PC-9 (cell line): Measurements from ENCODE around the gene DLK1. TPM values are rescaled to one million over a fixed set of nuclear protein-coding genes. Genes with fewer than 3 reads are reported as not detected.

Experiments used
- BruUV-seq: library from RNA; stranded (reverse); fragments of 400-500 nt; replicated peaks from 2 replicates; lab custom pipeline; 2021; lab: Mats Ljungman, UMichigan
- CTCF ChIA-PET: fragments of 300-600 bp; sonication (Branson Sonifier 250); formaldehyde crosslinking; loops from one replicate; lab custom pipeline; 2022; ENCODE audit warnings: antibody characterized with exemption; lab: Charles Lee
- POLR2A ChIA-PET: fragments of 300-600 bp; sonication (Branson Sonifier 250); formaldehyde crosslinking; loops from one replicate; lab custom pipeline; 2022; ENCODE audit warnings: antibody characterized with exemption; ENCODE audit not compliant: unreplicated experiment; lab: Charles Lee
- DNase-seq, 2 experiments: peaks; one replicate each; pipeline versions ENCODE4 v3.0.0 to v3.0.0-alpha.2; 2015 to 2022; ENCODE audit warnings: mixed read lengths in 1 of 2
- H2AFZ ChIP-seq: fragments of 200-600 bp; sonication (generic); 2 replicates; pipeline ENCODE4 v1.8.1; 2017; ENCODE audit warnings: antibody characterized with exemption
- H3F3A ChIP-seq: fragments of 200-600 bp; sonication (generic); 2 replicates; pipeline ENCODE4 v1.8.1; 2017; ENCODE audit warnings: antibody characterized with exemption, mild to moderate bottlenecking, low read depth; ENCODE audit not compliant: insufficient read depth
- H3K27ac ChIP-seq: fragments of 200-600 bp; sonication (generic); 2 replicates; pipeline ENCODE4 v1.6.1; 2016; ENCODE audit warnings: mixed run types
- H3K27me3 ChIP-seq: fragments of 200-600 bp; sonication (generic); 2 replicates; pipeline ENCODE4 v1.6.1; 2016; ENCODE audit warnings: low read depth, mixed run types; ENCODE audit not compliant: insufficient read depth
- H3K36me3 ChIP-seq: fragments of 200-600 bp; sonication (generic); 2 replicates; pipeline ENCODE4 v1.6.1; 2016; ENCODE audit warnings: low read depth, mixed run types
- H3K4me1 ChIP-seq: fragments of 200-600 bp; sonication (generic); replicated peaks from 2 replicates; pipeline ENCODE4 v1.6.1; 2016; ENCODE audit warnings: mixed run types; ENCODE audit not compliant: insufficient read depth
- H3K4me2 ChIP-seq: fragments of 200-600 bp; sonication (generic); 2 replicates; pipeline ENCODE4 v1.6.1; 2017; ENCODE audit warnings: mixed run types
- H3K4me3 ChIP-seq: fragments of 200-600 bp; sonication (generic); 2 replicates; pipeline ENCODE4 v1.6.1; 2016; ENCODE audit warnings: mixed run types
- H3K79me2 ChIP-seq: fragments of 200-600 bp; sonication (generic); 2 replicates; pipeline ENCODE4 v1.6.1; 2017; ENCODE audit warnings: low read depth, mixed run types
- H3K9me2 ChIP-seq: fragments of 200-600 bp; sonication (generic); 2 replicates; pipeline ENCODE4 v1.8.1; 2017; ENCODE audit warnings: mild to moderate bottlenecking; ENCODE audit not compliant: insufficient read depth
- H3K9me3 ChIP-seq: fragments of 200-600 bp; sonication (generic); 2 replicates; pipeline ENCODE4 v1.8.1; 2016; ENCODE audit warnings: low read depth; ENCODE audit not compliant: insufficient read depth
- H4K20me1 ChIP-seq: fragments of 200-600 bp; sonication (generic); 2 replicates; pipeline ENCODE4 v1.8.1; 2017; ENCODE audit not compliant: insufficient read depth
- EZH2 ChIP-seq: fragments of 200-600 bp; sonication (generic); IDR thresholded peaks from 2 replicates; pipeline ENCODE4 v1.8.0; 2017; ENCODE audit warnings: antibody characterized with exemption, low read depth
- intact Hi-C: fragments of 100-400 bp; cut with micrococcal nuclease; formaldehyde crosslinking; loops from one replicate; pipeline ENCODE4 v1.10.0; 2022; ENCODE audit not compliant: unreplicated experiment
- total RNA-seq: library from RNA; stranded (reverse); gene quantifications from 2 replicates; pipeline ENCODE4 v1.2.3, GENCODE V29; 2021
- TF ChIP-seq, protein P1 (sequence below): fragments of 200-600 bp; sonication (generic); conservative IDR thresholded peaks from 2 replicates; pipeline ENCODE4 v1.6.1; 2017; ENCODE audit warnings: mixed run types, antibody characterized with exemption, mild to moderate bottlenecking, moderate library complexity

DLK1 gene
- total RNA-seq, 1 experiment from 2014 or later = not detected

DNA sequence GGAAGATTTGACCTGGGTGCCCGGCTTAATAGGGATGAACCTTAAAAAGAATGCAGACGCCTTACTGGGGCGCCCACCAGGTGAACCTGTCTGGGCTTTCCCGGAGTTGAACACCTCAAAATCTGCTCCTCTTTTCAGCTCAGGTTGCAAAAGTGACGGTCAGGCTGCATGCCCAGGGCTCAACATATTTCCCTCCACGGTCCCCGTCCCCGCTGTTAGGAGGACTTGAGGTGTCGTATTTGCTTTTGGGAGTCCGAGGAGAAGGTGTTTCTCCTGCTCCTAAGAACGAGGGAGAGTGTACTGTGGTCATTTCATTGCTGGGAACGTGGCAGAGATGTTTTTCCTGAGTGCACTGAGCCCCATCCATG lies 1.2 kb downstream of the DLK1 start:
- Histone ChIP-seq H3K27me3 (peaks cover 45% of the 10 kb centered on the region), H3K4me1 (no peaks in the 10 kb centered on the region), H3K9me2 (no peaks in the 10 kb centered on the region), H3K9me3 (no peaks in the 10 kb centered on the region), H2AFZ (no peak overlapping the region), H3K4me3 (no peak overlapping the region), H3K27ac (no peak overlapping the region), H3K4me2 (no peak overlapping the region), H3K79me2 (no peaks in the 10 kb centered on the region), H4K20me1 (no peaks in the 10 kb centered on the region), H3K36me3 (no peaks in the 10 kb centered on the region), H3F3A (no peaks in the 10 kb centered on the region)
- ChIA-PET CTCF (no interaction called here), POLR2A (no interaction called here)
- TF ChIP-seq EZH2 = no peak
- TF ChIP-seq, protein P1, sequence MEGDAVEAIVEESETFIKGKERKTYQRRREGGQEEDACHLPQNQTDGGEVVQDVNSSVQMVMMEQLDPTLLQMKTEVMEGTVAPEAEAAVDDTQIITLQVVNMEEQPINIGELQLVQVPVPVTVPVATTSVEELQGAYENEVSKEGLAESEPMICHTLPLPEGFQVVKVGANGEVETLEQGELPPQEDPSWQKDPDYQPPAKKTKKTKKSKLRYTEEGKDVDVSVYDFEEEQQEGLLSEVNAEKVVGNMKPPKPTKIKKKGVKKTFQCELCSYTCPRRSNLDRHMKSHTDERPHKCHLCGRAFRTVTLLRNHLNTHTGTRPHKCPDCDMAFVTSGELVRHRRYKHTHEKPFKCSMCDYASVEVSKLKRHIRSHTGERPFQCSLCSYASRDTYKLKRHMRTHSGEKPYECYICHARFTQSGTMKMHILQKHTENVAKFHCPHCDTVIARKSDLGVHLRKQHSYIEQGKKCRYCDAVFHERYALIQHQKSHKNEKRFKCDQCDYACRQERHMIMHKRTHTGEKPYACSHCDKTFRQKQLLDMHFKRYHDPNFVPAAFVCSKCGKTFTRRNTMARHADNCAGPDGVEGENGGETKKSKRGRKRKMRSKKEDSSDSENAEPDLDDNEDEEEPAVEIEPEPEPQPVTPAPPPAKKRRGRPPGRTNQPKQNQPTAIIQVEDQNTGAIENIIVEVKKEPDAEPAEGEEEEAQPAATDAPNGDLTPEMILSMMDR = no peak
- no TSS peak for BruUV-seq
- DNase-seq = no peak
- intact Hi-C loops = no loop called here

DNA sequence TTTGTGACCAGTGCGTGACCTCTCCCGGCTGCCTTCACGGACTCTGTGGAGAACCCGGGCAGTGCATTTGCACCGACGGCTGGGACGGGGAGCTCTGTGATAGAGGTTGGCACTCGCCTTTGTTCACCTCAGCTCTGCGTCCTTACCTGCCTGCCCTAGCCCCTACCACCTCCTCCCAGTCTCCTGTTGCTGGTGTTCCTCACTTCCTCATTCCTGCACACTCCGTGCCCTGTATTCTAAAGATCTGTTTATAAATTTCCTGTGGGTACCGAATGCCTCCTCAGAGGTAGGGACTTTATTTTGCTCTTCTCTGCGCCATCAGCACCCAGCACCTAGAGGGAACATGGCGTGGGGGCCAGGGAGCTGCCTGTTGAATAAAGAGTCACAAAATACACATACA lies 2.3 kb downstream of the DLK1 start:
- Histone ChIP-seq H3K9me3 (no peaks in the 10 kb centered on the region), H3K36me3 (no peaks in the 10 kb centered on the region), H3K79me2 (no peaks in the 10 kb centered on the region), H3F3A (no peaks in the 10 kb centered on the region), H3K9me2 (no peaks in the 10 kb centered on the region), H3K4me3 (no peak overlapping the region), H3K4me1 (no peaks in the 10 kb centered on the region), H4K20me1 (no peaks in the 10 kb centered on the region), H3K4me2 (no peak overlapping the region), H3K27me3 (peaks cover 42% of the 10 kb centered on the region), H3K27ac (no peak overlapping the region), H2AFZ (no peak overlapping the region)
- no TSS peak for BruUV-seq
- intact Hi-C loops = no loop called here
- no peak for TF ChIP-seq EZH2
- TF ChIP-seq, protein P1 = no peak
- CTCF ChIA-PET = no interaction called here
- POLR2A ChIA-PET = no interaction called here
- DNase-seq = no peak

DNA sequence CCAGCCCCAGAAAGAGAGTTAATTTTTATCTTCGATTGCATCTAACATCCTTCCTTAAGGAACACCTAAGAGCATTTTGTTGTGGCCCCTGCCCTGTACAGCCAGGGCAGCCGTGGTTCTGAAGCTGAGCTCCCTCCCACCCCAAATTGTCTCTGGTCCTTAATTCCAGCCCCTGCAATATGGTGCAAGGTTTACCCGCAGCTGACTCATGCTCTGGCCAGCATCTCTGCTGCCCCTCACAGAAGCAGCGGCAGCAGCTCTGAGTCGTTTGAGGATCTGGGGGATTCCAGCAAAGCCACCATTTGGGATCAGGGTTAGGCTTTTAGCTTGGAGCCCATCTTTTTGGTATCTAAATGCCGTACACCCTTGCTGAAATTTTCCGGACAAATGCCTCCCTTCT lies 3.3 kb downstream of the DLK1 start:
- no peak for TF ChIP-seq EZH2
- CTCF ChIA-PET = no interaction called here
- Histone ChIP-seq H4K20me1 (no peaks in the 10 kb centered on the region), H3F3A (no peaks in the 10 kb centered on the region), H3K79me2 (no peaks in the 10 kb centered on the region), H3K9me3 (no peaks in the 10 kb centered on the region), H3K4me3 (no peak overlapping the region), H2AFZ (no peak overlapping the region), H3K9me2 (no peaks in the 10 kb centered on the region), H3K27ac (no peak overlapping the region), H3K36me3 (no peaks in the 10 kb centered on the region), H3K27me3 (peaks cover 52% of the 10 kb centered on the region), H3K4me1 (no peaks in the 10 kb centered on the region), H3K4me2 (no peak overlapping the region)
- no TSS peak for BruUV-seq
- intact Hi-C loops = no loop called here
- POLR2A ChIA-PET = no interaction called here
- no peak for DNase-seq

DNA sequence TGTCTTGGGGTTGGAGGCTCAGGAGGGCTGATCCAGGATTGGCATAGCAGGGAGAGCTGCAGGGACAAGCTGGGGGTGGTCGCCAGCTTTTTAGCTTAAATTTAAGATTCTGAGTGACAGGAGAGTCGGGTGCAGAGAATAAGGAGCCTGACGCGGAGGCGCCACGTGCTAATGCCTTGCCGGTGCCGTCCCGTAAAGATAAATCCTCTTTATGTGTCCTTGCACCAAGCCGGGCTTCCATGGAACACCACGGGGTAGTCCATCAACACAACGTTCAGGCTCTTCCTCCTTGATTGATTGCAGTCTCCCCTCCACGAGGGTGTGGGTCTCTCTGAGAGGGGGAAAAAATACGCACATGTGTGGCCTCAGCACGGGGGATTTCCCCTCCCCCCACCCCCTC lies 3.9 kb downstream of the DLK1 start:
- no peaks in the 10 kb centered on the region for H3F3A ChIP-seq
- no peaks in the 10 kb centered on the region for H3K79me2 ChIP-seq
- no peak overlapping the region for H3K4me2 ChIP-seq
- H3K27me3 ChIP-seq = peaks cover 56% of the 10 kb centered on the region
- H2AFZ ChIP-seq = no peak overlapping the region
- H3K9me2 ChIP-seq = no peaks in the 10 kb centered on the region
- no peaks in the 10 kb centered on the region for H4K20me1 ChIP-seq
- no peaks in the 10 kb centered on the region for H3K36me3 ChIP-seq
- DNase-seq = no peak
- ChIA-PET POLR2A (no interaction called here), CTCF (no interaction called here)
- H3K4me1 ChIP-seq = no peaks in the 10 kb centered on the region
- H3K9me3 ChIP-seq = no peaks in the 10 kb centered on the region
- H3K27ac ChIP-seq = no peak overlapping the region
- BruUV-seq = no TSS peak
- intact Hi-C loops = no loop called here
- TF ChIP-seq, protein P1 = no peak
- TF ChIP-seq EZH2 = no peak
- no peak overlapping the region for H3K4me3 ChIP-seq
